ENCODE results near the gene SYTL5.

The SYTL5 gene

GRCh38 chrX:38103857-38104812 lies 97.8 kb downstream of the SYTL5 start:
- DNase-seq (ENCODE audit: low spot score) = no peak
- no peak overlapping the region for H3K27ac ChIP-seq
- ChIA-PET CTCF (no interaction called here), POLR2A (ENCODE audit: low non-redundant PET) (no interaction called here)
- no peak for TF ChIP-seq CTCF (conservative IDR thresholded peaks at IDR 0.05; ENCODE audit: low read depth)

GRCh38 chrX:38105216-38105725 lies 98.9 kb downstream of the SYTL5 start:
- POLR2A ChIA-PET (ENCODE audit: low non-redundant PET) = no interaction called here
- no peak for TF ChIP-seq CTCF (conservative IDR thresholded peaks at IDR 0.05; ENCODE audit: low read depth)
- CTCF ChIA-PET = no interaction called here
- H3K27ac ChIP-seq = no peak overlapping the region
- no peak for DNase-seq (ENCODE audit: low spot score)

- DNase-seq (ENCODE audit: low spot score) = no peak
- no peak overlapping the region for H3K27ac ChIP-seq
- TF ChIP-seq CTCF (conservative IDR thresholded peaks at IDR 0.05; ENCODE audit: low read depth) = no peak
- CTCF ChIA-PET = no interaction called here
- POLR2A ChIA-PET (ENCODE audit: low non-redundant PET) = no interaction called here
Measured at GRCh38 chrX:38106991-38107655, 100.8 kb downstream of the SYTL5 start.

GRCh38 chrX:38108364-38108763 lies 102.0 kb downstream of the SYTL5 start:
- no peak for DNase-seq (ENCODE audit: low spot score)
- POLR2A ChIA-PET (ENCODE audit: low non-redundant PET) = no interaction called here
- CTCF ChIA-PET = no interaction called here
- H3K27ac ChIP-seq = no peak overlapping the region
- no peak for TF ChIP-seq CTCF (conservative IDR thresholded peaks at IDR 0.05; ENCODE audit: low read depth)

GRCh38 chrX:38109042-38109898 lies 102.9 kb downstream of the SYTL5 start:
- POLR2A ChIA-PET (ENCODE audit: low non-redundant PET) = no interaction called here
- CTCF ChIA-PET = no interaction called here
- no peak overlapping the region for H3K27ac ChIP-seq
- no peak for TF ChIP-seq CTCF (conservative IDR thresholded peaks at IDR 0.05; ENCODE audit: low read depth)
- no peak for DNase-seq (ENCODE audit: low spot score)

- ChIA-PET CTCF (no interaction called here), POLR2A (ENCODE audit: low non-redundant PET) (no interaction called here)
- DNase-seq (ENCODE audit: low spot score) = no peak
- no peak for TF ChIP-seq CTCF (conservative IDR thresholded peaks at IDR 0.05; ENCODE audit: low read depth)
- no peak overlapping the region for H3K27ac ChIP-seq
Measured at GRCh38 chrX:38110231-38110630, 103.9 kb downstream of the SYTL5 start.
